Measurements from ENCODE around the gene SLC39A11. TPM values are rescaled to one million over a fixed set of nuclear protein-coding genes. Genes with fewer than 3 reads are reported as not detected.

SLC39A11 gene
- polyA plus RNA-seq, 1 of the 3 experiments (the other 2 are of a cell fraction), result 23.5 TPM

DNA sequence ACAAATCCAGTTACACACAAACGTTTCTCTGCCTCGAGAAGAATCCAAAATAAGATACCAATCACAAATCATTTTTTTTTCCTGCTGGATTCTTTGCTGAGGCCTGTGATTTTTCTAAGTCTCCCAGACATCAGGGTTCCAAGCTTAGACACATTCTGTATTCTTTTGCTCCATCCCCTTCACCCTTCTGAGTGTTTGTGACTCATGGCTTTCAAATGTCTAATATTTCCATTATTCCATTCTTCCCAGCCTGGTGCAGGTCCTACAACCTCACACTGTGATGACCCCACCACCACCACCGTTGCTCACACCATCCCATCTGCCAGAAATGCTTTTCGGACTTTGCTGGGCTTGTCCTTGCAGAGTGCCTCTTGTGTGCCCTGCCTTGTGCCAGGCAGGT, 491.6 kb downstream of the SLC39A11 start (continued):
- TF ChIP-seq TEAD4 (IDR thresholded peaks at IDR 0.05; ENCODE audit: borderline replicate concordance, insufficient read depth) (no peak; the same call in none of the 2 replicates), NFIC (IDR thresholded peaks at IDR 0.05; ENCODE audit: borderline replicate concordance) (no peak), GATA2 (CRISPR knock-in tag; IDR thresholded peaks at IDR 0.05) (no peak), EP300 (IDR thresholded peaks at IDR 0.05; ENCODE audit: borderline replicate concordance in 1 of 2, low read depth in 1 of 2, low read length in 1 of 2) (peak in 1 of 2 experiments; percentile 46; a peak in 1 of 4 replicates)
- TF ChIP-seq, protein P1, sequence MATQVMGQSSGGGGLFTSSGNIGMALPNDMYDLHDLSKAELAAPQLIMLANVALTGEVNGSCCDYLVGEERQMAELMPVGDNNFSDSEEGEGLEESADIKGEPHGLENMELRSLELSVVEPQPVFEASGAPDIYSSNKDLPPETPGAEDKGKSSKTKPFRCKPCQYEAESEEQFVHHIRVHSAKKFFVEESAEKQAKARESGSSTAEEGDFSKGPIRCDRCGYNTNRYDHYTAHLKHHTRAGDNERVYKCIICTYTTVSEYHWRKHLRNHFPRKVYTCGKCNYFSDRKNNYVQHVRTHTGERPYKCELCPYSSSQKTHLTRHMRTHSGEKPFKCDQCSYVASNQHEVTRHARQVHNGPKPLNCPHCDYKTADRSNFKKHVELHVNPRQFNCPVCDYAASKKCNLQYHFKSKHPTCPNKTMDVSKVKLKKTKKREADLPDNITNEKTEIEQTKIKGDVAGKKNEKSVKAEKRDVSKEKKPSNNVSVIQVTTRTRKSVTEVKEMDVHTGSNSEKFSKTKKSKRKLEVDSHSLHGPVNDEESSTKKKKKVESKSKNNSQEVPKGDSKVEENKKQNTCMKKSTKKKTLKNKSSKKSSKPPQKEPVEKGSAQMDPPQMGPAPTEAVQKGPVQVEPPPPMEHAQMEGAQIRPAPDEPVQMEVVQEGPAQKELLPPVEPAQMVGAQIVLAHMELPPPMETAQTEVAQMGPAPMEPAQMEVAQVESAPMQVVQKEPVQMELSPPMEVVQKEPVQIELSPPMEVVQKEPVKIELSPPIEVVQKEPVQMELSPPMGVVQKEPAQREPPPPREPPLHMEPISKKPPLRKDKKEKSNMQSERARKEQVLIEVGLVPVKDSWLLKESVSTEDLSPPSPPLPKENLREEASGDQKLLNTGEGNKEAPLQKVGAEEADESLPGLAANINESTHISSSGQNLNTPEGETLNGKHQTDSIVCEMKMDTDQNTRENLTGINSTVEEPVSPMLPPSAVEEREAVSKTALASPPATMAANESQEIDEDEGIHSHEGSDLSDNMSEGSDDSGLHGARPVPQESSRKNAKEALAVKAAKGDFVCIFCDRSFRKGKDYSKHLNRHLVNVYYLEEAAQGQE (IDR thresholded peaks at IDR 0.05; ENCODE audit: low read depth, low read length), result no peak

DNA sequence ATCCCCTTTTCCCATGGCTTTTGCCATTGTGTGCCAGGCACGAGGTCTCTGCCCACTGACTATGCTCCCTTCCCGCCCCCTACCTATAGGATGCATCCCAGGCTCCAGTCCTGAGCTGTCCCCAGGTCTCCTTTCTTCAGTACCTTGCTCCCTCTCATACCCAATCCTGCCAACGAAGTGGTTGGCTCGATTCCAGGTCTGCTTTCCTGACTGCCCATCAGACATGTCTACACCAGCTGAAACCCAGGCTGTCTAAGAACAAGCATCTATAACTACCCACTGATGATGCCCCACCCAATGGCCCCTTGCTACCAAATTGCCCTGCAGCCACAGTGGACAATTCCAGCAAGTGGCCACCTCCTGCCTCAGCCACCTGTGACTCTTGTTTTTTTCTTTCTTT, 492.6 kb downstream of the SLC39A11 start:
- DNase-seq, result no peak
- Histone ChIP-seq H3K79me2 (ENCODE audit: insufficient read depth) (no peaks in the 10 kb centered on the region), H3K4me1 (ENCODE audit: control insufficient read depth in 1 of 2, insufficient read depth in 2 of 2, low read depth in 1 of 2, low read length in 1 of 2) (peaks cover 0 to 31% of the 10 kb centered on the region in 2 experiments; a peak in 1 of 4 replicates), H3K4me3 (ENCODE audit: low read depth in 2 of 2, low read length in 1 of 2) (no peak overlapping the region), H3K9me2 (no peaks in the 10 kb centered on the region), H3K9me3 (no peaks in the 10 kb centered on the region), H3K27ac (ENCODE audit: low read depth in 2 of 2, low read length in 1 of 2) (no peak overlapping the region), H3K36me3 (replicated peaks in 1 of 2; ENCODE audit: control insufficient read depth in 1 of 2, insufficient read depth in 2 of 2, low read length in 1 of 2) (no peaks in the 10 kb centered on the region), H2AFZ (ENCODE audit: low read depth) (no peak overlapping the region), H3K27me3 (ENCODE audit: insufficient read depth) (no peaks in the 10 kb centered on the region), H3K9ac (no peak overlapping the region), H3K4me2 (peak overlapping the region; percentile 40; the same call in 1 of the 2 replicates), H4K20me1 (ENCODE audit: insufficient read depth) (no peaks in the 10 kb centered on the region), H3F3A (replicated peaks; ENCODE audit: insufficient read depth) (peaks cover 13% of the 10 kb centered on the region)
- TF ChIP-seq FOXM1 (IDR thresholded peaks at IDR 0.05; ENCODE audit: low read depth) (no peak), FOSL2 (IDR thresholded peaks at IDR 0.05; ENCODE audit: borderline replicate concordance, low read depth) (no peak), CHD2 (IDR thresholded peaks at IDR 0.05; ENCODE audit: low read length, partially characterized antibody) (no peak), GATA2 (CRISPR knock-in tag; IDR thresholded peaks at IDR 0.05) (no peak), RCOR1 (IDR thresholded peaks at IDR 0.05; ENCODE audit: low read length) (no peak), ELF1 (IDR thresholded peaks at IDR 0.05) (no peak), NRF1 (IDR thresholded peaks at IDR 0.05; ENCODE audit: low read depth, low read length) (no peak), RFX5 (IDR thresholded peaks at IDR 0.05; ENCODE audit: low read length) (no peak), FOXJ3 (CRISPR knock-in tag; IDR thresholded peaks at IDR 0.05) (no peak)
- TF ChIP-seq, protein P2, sequence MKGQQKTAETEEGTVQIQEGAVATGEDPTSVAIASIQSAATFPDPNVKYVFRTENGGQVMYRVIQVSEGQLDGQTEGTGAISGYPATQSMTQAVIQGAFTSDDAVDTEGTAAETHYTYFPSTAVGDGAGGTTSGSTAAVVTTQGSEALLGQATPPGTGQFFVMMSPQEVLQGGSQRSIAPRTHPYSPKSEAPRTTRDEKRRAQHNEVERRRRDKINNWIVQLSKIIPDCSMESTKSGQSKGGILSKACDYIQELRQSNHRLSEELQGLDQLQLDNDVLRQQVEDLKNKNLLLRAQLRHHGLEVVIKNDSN (IDR thresholded peaks at IDR 0.05; ENCODE audit: borderline replicate concordance, low read depth), result no peak
- TF ChIP-seq, protein P3, sequence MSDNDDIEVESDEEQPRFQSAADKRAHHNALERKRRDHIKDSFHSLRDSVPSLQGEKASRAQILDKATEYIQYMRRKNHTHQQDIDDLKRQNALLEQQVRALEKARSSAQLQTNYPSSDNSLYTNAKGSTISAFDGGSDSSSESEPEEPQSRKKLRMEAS (IDR thresholded peaks at IDR 0.05; ENCODE audit: low read depth), result no peak
- ChIA-PET CTCF (interaction anchor here (1.2 to 2.6 kb wide), 2 partner anchors 40 to 43 kb away, joined by 4 to 8 read pairs; no protein-coding TSS in a partner anchor), POLR2A (no interaction called here)
- 47% methylated on average over 4 of the region's 4 CpGs for WGBS (ENCODE audit: low lambda C conversion rate)
